ENCODE data around the gene GPX3. TPM values are rescaled to one million over a fixed set of nuclear protein-coding genes. Genes with fewer than 3 reads are reported as not detected.

Gene GPX3
- total RNA-seq, 4 donors from 2014 or later: 399 to 695 (median 446) TPM

DNA sequence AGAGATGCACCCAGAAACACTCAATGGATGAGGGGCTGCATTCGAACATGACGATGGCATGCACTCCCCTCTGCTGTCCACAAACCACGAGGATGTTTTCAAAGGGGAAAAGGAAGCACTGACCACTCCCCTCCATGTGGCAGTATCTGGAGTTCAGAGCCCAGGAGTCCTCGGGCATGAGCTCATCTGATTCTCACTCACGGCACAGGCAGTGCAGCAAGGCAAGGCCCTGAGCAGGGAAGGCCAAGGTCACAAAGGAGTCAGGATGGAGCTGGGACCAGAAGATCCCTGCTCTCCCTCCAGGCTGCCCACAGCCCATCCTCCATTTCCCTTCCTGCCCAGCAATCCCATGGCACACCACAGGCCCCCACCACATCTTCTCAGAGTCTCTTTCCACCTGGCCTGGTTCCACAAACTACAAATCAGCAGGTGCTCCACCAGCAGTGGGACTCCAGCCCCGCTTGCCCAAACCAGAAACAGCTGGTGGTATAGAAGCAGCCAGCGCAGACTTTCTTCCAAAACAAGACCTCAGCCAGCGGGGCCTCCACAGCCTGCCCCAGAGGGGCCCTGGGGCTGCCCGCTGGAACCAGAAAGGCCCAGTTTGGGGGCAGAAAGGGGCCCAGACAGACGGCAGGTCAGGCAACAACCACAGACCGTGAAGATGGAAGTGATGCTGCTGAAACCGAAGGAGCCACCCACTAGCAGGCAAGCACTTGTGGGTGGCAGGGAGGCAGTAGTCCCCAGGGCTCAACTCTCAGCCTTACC is 48.2 kb downstream of the GPX3 start:
- DNase-seq (ENCODE audit: low spot score in 2 of 2): no peak
- TF ChIP-seq, protein P1, sequence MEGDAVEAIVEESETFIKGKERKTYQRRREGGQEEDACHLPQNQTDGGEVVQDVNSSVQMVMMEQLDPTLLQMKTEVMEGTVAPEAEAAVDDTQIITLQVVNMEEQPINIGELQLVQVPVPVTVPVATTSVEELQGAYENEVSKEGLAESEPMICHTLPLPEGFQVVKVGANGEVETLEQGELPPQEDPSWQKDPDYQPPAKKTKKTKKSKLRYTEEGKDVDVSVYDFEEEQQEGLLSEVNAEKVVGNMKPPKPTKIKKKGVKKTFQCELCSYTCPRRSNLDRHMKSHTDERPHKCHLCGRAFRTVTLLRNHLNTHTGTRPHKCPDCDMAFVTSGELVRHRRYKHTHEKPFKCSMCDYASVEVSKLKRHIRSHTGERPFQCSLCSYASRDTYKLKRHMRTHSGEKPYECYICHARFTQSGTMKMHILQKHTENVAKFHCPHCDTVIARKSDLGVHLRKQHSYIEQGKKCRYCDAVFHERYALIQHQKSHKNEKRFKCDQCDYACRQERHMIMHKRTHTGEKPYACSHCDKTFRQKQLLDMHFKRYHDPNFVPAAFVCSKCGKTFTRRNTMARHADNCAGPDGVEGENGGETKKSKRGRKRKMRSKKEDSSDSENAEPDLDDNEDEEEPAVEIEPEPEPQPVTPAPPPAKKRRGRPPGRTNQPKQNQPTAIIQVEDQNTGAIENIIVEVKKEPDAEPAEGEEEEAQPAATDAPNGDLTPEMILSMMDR (IDR thresholded peaks at IDR 0.05): no peak
- no peak for TF ChIP-seq POLR2A (IDR thresholded peaks at IDR 0.05)
- intact Hi-C loops (cut with DNase I; ENCODE audit: low total_unique reads): no loop called here
- 50 to 52% methylated on average over 10 to 12 of the region's 12 CpGs for WGBS, 2 donors
- H3K4me3 ChIP-seq (ENCODE audit: low read depth, poor library complexity, severe bottlenecking): no peak overlapping the region

DNA sequence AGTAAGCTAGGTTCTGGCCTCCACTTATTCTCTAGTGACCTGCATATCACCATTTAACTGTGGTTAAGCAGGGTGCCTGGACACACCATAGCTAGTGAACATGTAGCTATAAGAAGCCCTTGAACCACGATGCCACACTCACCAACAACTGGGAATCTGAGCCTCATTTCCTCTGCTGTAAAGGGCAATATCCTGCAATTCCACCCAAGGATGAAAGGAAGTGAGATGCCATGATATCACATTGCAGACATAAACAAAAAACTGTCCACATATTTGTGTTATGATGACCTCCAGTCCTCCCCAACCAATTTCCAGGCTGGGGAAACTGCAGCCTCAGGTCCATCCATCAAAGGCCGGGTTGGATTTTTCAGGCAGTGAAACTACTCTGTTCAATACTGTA is 50.1 kb downstream of the GPX3 start:
- no peak for TF ChIP-seq POLR2A (IDR thresholded peaks at IDR 0.05)
- TF ChIP-seq, protein P1 (IDR thresholded peaks at IDR 0.05): no peak
- intact Hi-C loops (cut with DNase I; ENCODE audit: low total_unique reads): no loop called here
- no peak for DNase-seq (ENCODE audit: low spot score in 2 of 2)
- no peak overlapping the region for H3K4me3 ChIP-seq (ENCODE audit: low read depth, poor library complexity, severe bottlenecking)
- WGBS, 2 donors: 71 to 74% methylated on average over 2 of the region's 2 CpGs

DNA sequence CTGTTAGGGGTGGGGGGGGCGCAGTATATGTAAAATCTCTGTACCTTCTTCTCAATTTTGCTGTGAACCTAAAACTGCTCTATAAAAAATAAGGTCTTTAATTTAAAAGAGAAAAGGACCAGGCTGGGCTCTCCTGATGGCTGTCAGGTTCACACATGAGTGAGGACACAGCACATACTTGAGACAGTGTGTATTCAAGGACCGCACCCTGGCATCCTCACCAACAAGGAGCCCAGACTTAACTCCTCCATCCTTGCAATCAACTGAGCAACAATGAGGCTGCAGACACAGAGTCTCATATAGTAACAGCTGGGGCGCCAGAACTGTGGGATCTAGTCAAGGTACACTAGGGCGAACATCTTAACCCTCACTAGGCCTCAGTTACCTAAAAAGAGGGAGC is 50.6 kb downstream of the GPX3 start:
- intact Hi-C loops (cut with DNase I; ENCODE audit: low total_unique reads): no loop called here
- TF ChIP-seq, protein P1 (IDR thresholded peaks at IDR 0.05): no peak
- TF ChIP-seq POLR2A (IDR thresholded peaks at IDR 0.05): no peak
- 88 to 98% methylated on average over 4 of the region's 4 CpGs for WGBS, 2 donors
- H3K4me3 ChIP-seq (ENCODE audit: low read depth, poor library complexity, severe bottlenecking): no peak overlapping the region
- DNase-seq (ENCODE audit: low spot score in 2 of 2): no peak

DNA sequence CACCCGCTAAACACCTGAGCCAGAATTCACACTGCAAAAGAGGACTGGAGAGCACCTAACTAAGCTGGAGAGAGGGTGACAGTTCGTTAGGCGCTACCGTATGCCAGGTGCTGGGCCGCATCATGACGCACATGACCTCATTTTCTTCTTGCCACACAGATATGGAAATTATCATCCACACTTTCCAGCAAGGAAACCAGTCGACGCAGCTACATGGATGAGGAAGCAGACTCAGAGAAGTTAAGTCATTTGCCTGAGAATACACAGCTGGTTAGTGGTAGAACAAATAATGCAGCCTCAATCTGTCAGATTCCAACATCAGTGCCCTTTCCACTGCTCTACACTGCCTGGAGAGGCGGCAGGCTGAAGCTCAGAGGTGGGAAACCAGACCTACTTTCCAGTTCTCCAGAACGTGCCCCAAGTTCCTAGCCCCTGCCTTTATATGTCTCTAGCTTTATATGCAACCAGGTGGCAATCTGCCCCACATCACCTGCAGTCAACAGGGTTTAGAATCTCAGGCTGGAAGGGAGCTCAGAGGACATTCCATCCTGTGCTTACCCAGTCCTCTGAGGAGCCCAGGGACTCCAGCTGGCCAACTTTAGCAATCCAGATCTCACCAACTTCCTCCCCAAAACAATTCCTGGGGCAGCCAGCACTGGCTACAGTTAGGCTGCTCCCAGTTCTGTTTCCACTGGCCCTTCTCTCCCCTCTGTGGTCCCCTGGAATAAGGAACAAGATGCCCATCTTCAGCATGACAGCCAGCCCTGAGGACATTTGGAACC is 51.6 kb downstream of the GPX3 start:
- intact Hi-C loops (cut with DNase I; ENCODE audit: low total_unique reads): no loop called here
- TF ChIP-seq, protein P1 (IDR thresholded peaks at IDR 0.05): no peak
- no peak for TF ChIP-seq POLR2A (IDR thresholded peaks at IDR 0.05)
- 91 to 95% methylated on average over 10 of the region's 10 CpGs for WGBS, 2 donors

DNA sequence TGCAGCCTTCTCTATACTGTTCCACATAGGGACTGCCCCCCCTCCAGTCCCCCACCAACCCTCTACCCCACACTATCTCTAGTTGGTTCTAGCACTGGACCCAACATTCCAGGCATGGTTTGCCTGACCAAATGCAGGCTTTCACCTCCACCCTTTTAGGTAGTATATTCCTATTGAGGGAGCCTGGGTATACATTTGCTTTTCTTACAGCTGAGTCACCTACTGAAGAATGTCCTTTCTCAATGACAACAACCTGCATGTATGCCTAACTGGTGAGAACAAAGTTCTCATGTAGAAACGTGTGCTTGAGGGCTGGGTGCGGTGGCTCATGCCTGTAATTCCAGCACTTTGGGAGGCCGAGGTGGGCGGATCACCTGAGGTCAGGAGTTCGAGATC is 52.2 kb downstream of the GPX3 start:
- no peak overlapping the region for H3K4me3 ChIP-seq (ENCODE audit: low read depth, poor library complexity, severe bottlenecking)
- WGBS, 2 donors: 52 to 62% methylated on average over 5 of the region's 5 CpGs
- intact Hi-C loops (cut with DNase I; ENCODE audit: low total_unique reads): no loop called here
- DNase-seq (ENCODE audit: low spot score in 2 of 2): no peak
- TF ChIP-seq, protein P1 (IDR thresholded peaks at IDR 0.05): no peak
- TF ChIP-seq POLR2A (IDR thresholded peaks at IDR 0.05): no peak

More for the DNA sequence above, 51.6 kb downstream of the GPX3 start:
- DNase-seq (ENCODE audit: low spot score in 2 of 2): no peak
- H3K4me3 ChIP-seq (ENCODE audit: low read depth, poor library complexity, severe bottlenecking): no peak overlapping the region
